PC-3 (cell line): ENCODE results near the gene FAM227A. TPM values are rescaled to one million over a fixed set of nuclear protein-coding genes. Genes with fewer than 3 reads are reported as not detected.

Experiments
- ATAC-seq: fragments of 200-7000 bp; cut with Tn5 transposase; 2 replicates; pipeline ENCODE4 v1.9.1; 2020; ENCODE audit warnings: mild to moderate bottlenecking, moderate library complexity
- BruUV-seq: library from RNA; stranded (reverse); fragments of 400-500 nt; replicated peaks from 2 replicates; lab custom pipeline; 2021; lab: Mats Ljungman, UMichigan
- CTCF ChIA-PET: fragments of 300-600 bp; sonication (Branson Sonifier 250); formaldehyde crosslinking; loops from one replicate; lab custom pipeline; 2022; ENCODE audit warnings: antibody characterized with exemption; lab: Charles Lee
- POLR2A ChIA-PET: fragments of 300-600 bp; sonication (Branson Sonifier 250); formaldehyde crosslinking; loops from one replicate; lab custom pipeline; 2022; ENCODE audit warnings: antibody characterized with exemption; ENCODE audit not compliant: unreplicated experiment; lab: Charles Lee
- DNase-seq: peaks from one replicate; pipeline ENCODE4 v3.0.0-alpha.2; 2015
- H2AFZ ChIP-seq: fragments of 300-600 bp; sonication (generic); 2 replicates; pipeline ENCODE4 v1.6.0; 2016; ENCODE audit warnings: antibody characterized with exemption, low read length
- H3F3A ChIP-seq: fragments of 300-600 bp; sonication (generic); one replicate; pipeline ENCODE4 v1.6.0; 2017; ENCODE audit warnings: antibody characterized with exemption, low read length, control low read depth, mild to moderate bottlenecking; ENCODE audit not compliant: unreplicated experiment
- H3K27ac ChIP-seq: fragments of 300-600 bp; sonication (generic); 2 replicates; pipeline ENCODE4 v1.5.1; 2016; ENCODE audit warnings: mild to moderate bottlenecking, low read length
- H3K27me3 ChIP-seq: fragments of 300-600 bp; sonication (generic); 2 replicates; pipeline ENCODE4 v1.6.1; 2016; ENCODE audit warnings: low read length, mixed read lengths
- H3K36me3 ChIP-seq: fragments of 300-600 bp; sonication (generic); 2 replicates; pipeline ENCODE4 v1.6.1; 2016; ENCODE audit warnings: low read depth, mixed run types, low read length, mixed read lengths
- H3K4me1 ChIP-seq: fragments of 300-600 bp; sonication (generic); 2 replicates; pipeline ENCODE4 v1.5.1; 2016; ENCODE audit warnings: low read length; ENCODE audit not compliant: insufficient read depth
- H3K4me2 ChIP-seq: fragments of 300-600 bp; sonication (generic); 2 replicates; pipeline ENCODE4 v1.6.0; 2016; ENCODE audit warnings: low read length
- H3K4me3 ChIP-seq: fragments of 300-600 bp; sonication (generic); 2 replicates; pipeline ENCODE4 v1.5.1; 2016; ENCODE audit warnings: mild to moderate bottlenecking, low read length, mixed read lengths
- H3K79me2 ChIP-seq: fragments of 300-600 bp; sonication (generic); 2 replicates; pipeline ENCODE4 v1.6.1; 2017; ENCODE audit warnings: low read length, mixed read lengths
- H3K9ac ChIP-seq: fragments of 300-600 bp; sonication (generic); 2 replicates; pipeline ENCODE4 v1.6.0; 2016; ENCODE audit warnings: mild to moderate bottlenecking, low read length
- H3K9me2 ChIP-seq: fragments of 300-600 bp; sonication (generic); replicated peaks from 2 replicates; pipeline ENCODE4 v1.6.1; 2016; ENCODE audit warnings: mixed run types, low read length, mixed read lengths
- H3K9me3 ChIP-seq: fragments of 300-600 bp; sonication (generic); 2 replicates; pipeline ENCODE4 v1.6.1; 2016; ENCODE audit warnings: low read length, mixed read lengths
- H4K20me1 ChIP-seq: fragments of 300-600 bp; sonication (generic); 2 replicates; pipeline ENCODE4 v1.6.1; 2016; ENCODE audit warnings: low read length, mixed read lengths
- CTCF ChIP-seq: fragments of 300-600 bp; sonication (generic); conservative IDR thresholded peaks from 2 replicates; pipeline ENCODE4 v1.5.1; 2017; ENCODE audit warnings: antibody characterized with exemption, low read depth, mild to moderate bottlenecking, low read length
- EZH2 ChIP-seq: fragments of 300-600 bp; sonication (generic); IDR thresholded peaks from one replicate; pipeline ENCODE4 v1.6.1; 2017; ENCODE audit warnings: antibody characterized with exemption, mild to moderate bottlenecking, low read length; ENCODE audit not compliant: unreplicated experiment
- EZH2phosphoT487 ChIP-seq: fragments of 300-600 bp; sonication (generic); IDR thresholded peaks from 2 replicates; pipeline ENCODE4 v1.6.1; 2018; ENCODE audit warnings: mild to moderate bottlenecking, antibody characterized with exemption, low read length, borderline replicate concordance
- intact Hi-C: fragments of 100-400 bp; cut with micrococcal nuclease; formaldehyde crosslinking; loops from 2 replicates; pipeline ENCODE4 v1.9.0; 2023
- total RNA-seq: library from RNA; depleted of rRNA; stranded (reverse); fragments of >200 nt; gene quantifications from 2 replicates; pipeline ENCODE4 v1.2.3, GENCODE V29; 2014

Gene FAM227A
- total RNA-seq, 1 experiment from 2014 or later: 1.2 TPM

GRCh38 chr22:38684895-38685294 is 28.7 kb upstream of the FAM227A start:
- intact Hi-C loops: no loop called here
- H3K4me3 ChIP-seq: no peak overlapping the region
- no peak overlapping the region for H2AFZ ChIP-seq
- no TSS peak for BruUV-seq
- H3K9ac ChIP-seq: no peak overlapping the region
- no peak for DNase-seq
- no peaks in the 10 kb centered on the region for H3K9me2 ChIP-seq
- CTCF ChIA-PET: no interaction called here
- peaks cover 32% of the 10 kb centered on the region for H3K36me3 ChIP-seq
- no peaks in the 10 kb centered on the region for H3K27me3 ChIP-seq
- H4K20me1 ChIP-seq: 0 out of 2 replicates have a peak, but pooled peaks cover 5% of the 10 kb centered on the region
- no peaks in the 10 kb centered on the region for H3K9me3 ChIP-seq
- H3K27ac ChIP-seq: no peak overlapping the region
- H3F3A ChIP-seq: no peaks in the 10 kb centered on the region
- H3K4me1 ChIP-seq: no peaks in the 10 kb centered on the region
- peaks cover 20% of the 10 kb centered on the region for H3K79me2 ChIP-seq
- TF ChIP-seq CTCF: no peak
- TF ChIP-seq EZH2phosphoT487: no peak
- no peak for TF ChIP-seq EZH2
- ATAC-seq: no peak
- no peak overlapping the region for H3K4me2 ChIP-seq
- POLR2A ChIA-PET: no interaction called here

GRCh38 chr22:38681582-38682335 is 25.6 kb upstream of the FAM227A start, which contains the start of gene TOMM22:
Gene TOMM22 (plus strand): TSS chr22:38681957. CDS start chr22:38681979, 22 bp downstream.
- Histone ChIP-seq H3K4me2 (peak within 1 kb of the TSS; percentile 96), H3K9me2 (no peaks in the 10 kb centered on the region), H3K4me3 (peak within 1 kb of the TSS; percentile 99), H3K36me3 (peaks cover 32% of the 10 kb centered on the region), H3K9ac (peak within 1 kb of the TSS; percentile 93), H4K20me1 (0 out of 2 replicates have a peak, but pooled peaks cover 5% of the 10 kb centered on the region), H3K27ac (0 out of 2 replicates have a peak within 1 kb of the TSS, but pooled peaks have one; percentile 12), H3F3A (no peaks in the 10 kb centered on the region), H3K79me2 (peaks cover 20% of the 10 kb centered on the region), H3K4me1 (no peaks in the 10 kb centered on the region), H3K27me3 (no peaks in the 10 kb centered on the region), H3K9me3 (no peaks in the 10 kb centered on the region), H2AFZ (peak within 1 kb of the TSS; percentile 78)
- POLR2A ChIA-PET: interaction anchor here (0.6 kb wide), 2 partner anchors 13 to 689 kb away, joined by 3 to 4 read pairs; no protein-coding TSS in a partner anchor
- ATAC-seq (peak; percentile 98), DNase-seq (peak; percentile 82)
- CTCF ChIA-PET: interaction anchor here (0.6 to 1.7 kb wide), 2 partner anchors 24 to 559 kb away, joined by 3 read pairs; partner anchors contain the start of gene GTPBP1
- TF ChIP-seq EZH2phosphoT487 (no peak), CTCF (peak; percentile 77)
- TSS peak; percentile 40 for BruUV-seq
- intact Hi-C loops: loop anchor here (2.0 kb wide), 1 partner anchor 15 kb away; no protein-coding TSS in a partner anchor

GRCh38 chr22:38675833-38676232 is 19.6 kb upstream of the FAM227A start:
- DNase-seq (no peak), ATAC-seq (no peak)
- H3F3A ChIP-seq: no peaks in the 10 kb centered on the region
- H3K4me1 ChIP-seq: no peaks in the 10 kb centered on the region
- TF ChIP-seq CTCF (no peak), EZH2 (no peak), EZH2phosphoT487 (no peak)
- H2AFZ ChIP-seq: no peak overlapping the region
- no peak overlapping the region for H3K9ac ChIP-seq
- no TSS peak for BruUV-seq
- POLR2A ChIA-PET: no interaction called here
- CTCF ChIA-PET: no interaction called here
- no peak overlapping the region for H3K27ac ChIP-seq
- H3K9me3 ChIP-seq: no peaks in the 10 kb centered on the region
- no peaks in the 10 kb centered on the region for H3K9me2 ChIP-seq
- no peak overlapping the region for H3K4me3 ChIP-seq
- intact Hi-C loops: no loop called here
- H3K4me2 ChIP-seq: no peak overlapping the region
- H3K36me3 ChIP-seq: no peaks in the 10 kb centered on the region
- no peaks in the 10 kb centered on the region for H3K79me2 ChIP-seq
- H3K27me3 ChIP-seq: no peaks in the 10 kb centered on the region
- H4K20me1 ChIP-seq: no peaks in the 10 kb centered on the region
